GM15510 (cell line): Measurements from ENCODE around the gene IQCE.

Experiments used
- POLR2A ChIP-seq: IDR thresholded peaks from 3 replicates; pipeline ENCODE4 v1.6.1; 2011; ENCODE audit warnings: borderline replicate concordance; ENCODE audit not compliant: insufficient read length; ENCODE audit errors: extremely low read depth

The IQCE gene

DNA sequence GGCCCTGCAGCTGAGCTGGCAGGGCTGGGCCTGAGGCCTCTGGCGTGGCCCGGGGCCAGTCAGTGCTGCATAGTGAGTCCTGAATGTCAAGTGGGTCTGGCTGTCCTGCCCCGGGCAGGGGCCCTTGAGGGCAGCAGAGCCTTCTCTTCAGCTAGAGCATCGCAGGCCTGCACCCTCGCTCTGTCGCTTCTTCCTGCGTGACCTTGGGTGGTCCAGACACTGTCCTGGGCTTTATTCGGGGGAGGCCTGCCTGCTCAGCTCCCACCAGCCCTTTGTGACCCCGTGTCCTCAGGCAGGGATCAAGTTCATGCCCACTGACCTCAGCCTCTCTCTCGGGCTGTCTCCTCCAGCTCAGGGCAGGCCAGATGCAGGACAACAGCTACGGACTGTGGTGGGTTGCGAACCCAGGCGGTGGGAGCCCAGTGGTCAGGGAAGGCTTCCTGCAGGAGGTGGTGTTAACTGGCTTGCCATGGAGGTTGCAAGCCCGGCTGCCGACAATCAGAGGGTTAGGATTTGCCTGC, 76.4 kb downstream of the IQCE start:
- TF ChIP-seq POLR2A = no peak

DNA sequence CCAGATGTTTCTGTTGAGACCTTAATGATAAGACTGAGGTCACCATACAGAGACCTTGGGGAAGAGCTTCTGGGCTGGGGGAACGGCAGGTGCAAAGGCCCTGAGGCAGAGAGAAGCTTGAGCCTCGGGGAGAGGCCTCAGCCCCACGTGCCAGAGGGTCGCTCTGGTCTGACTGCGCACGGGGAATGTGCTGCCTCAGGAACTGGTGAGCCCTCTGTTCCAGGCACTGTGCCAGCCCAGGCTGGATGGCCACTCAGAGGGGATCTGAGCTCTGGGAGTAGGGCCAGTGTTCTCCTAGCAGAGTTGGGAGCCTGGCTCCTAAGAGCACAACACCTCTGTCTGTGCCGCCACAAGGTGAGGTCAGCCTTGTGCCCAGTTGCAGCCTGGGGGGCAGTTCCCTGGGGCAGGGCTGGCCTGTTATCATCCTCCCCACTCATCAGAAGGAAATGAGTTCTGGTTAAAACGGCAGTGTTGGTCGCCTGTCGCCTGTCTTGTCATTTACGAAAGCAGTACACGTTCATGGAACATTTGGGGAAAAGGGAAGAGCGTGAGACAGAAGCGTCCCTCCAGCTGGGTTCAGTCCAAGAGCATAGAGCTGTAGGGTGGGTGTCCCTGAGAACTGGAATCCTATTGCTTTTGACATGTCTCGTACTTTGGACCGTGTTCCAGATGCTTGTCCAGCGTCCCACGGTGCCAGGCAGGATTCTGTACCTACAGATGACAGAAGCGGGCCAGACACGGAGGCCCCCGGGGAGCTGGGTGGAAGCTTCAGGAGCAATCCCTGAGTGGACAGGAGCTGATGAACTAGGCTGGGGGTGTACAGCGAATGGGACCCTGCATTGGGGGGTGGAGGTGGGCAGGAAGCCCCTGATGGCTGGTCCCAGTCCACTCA, 77.3 kb downstream of the IQCE start:
- no peak for TF ChIP-seq POLR2A

- no peak for TF ChIP-seq POLR2A
Observed at GRCh38 chr7:2637066-2637471, 78.3 kb downstream of the IQCE start.

GRCh38 chr7:2637505-2638223, 78.9 kb downstream of the IQCE start:
- TF ChIP-seq POLR2A = no peak

DNA sequence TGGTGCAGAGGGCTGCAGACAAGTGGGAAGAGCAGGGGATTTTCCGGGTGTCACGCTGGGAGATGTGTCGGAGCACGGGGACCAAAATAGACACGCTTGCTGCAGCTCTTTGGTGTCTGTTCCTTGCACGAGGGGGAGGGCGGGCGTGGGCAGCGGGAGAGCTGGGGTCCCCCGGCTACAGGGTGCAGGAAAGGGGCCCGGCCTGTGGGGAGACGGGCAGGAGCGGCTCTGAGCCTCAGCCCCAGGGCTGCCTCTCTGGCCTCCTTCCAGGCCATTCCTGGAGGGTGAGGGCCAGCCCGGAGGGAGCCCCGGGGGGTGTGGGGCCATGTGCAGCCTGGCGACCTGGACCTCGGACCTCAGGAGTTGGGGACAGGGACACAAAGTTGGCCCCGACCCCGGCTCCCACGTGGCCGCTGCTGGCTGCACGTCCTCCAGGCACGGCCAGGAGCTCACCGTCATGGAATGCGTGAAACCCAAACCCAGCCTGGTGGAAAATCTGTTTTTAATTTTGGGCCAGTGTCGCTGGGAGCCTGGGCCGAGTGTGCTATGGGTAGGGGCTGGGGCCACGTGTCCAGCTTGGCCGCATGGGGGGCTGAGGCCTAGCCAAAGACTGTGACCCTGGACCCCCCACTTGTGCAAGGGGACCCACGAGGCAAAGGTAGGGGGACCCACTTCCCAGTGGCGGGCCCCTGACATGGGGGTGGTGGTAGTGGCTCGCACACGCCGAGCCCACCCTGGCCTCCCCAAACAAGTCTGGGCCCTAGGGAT, 79.6 kb downstream of the IQCE start:
- no peak for TF ChIP-seq POLR2A

GRCh38 chr7:2639181-2639681, 80.5 kb downstream of the IQCE start:
- no peak for TF ChIP-seq POLR2A

- no peak for TF ChIP-seq POLR2A
Observed at GRCh38 chr7:2639695-2640481, 81.1 kb downstream of the IQCE start.

GRCh38 chr7:2640482-2640830, 81.7 kb downstream of the IQCE start:
- no peak for TF ChIP-seq POLR2A

DNA sequence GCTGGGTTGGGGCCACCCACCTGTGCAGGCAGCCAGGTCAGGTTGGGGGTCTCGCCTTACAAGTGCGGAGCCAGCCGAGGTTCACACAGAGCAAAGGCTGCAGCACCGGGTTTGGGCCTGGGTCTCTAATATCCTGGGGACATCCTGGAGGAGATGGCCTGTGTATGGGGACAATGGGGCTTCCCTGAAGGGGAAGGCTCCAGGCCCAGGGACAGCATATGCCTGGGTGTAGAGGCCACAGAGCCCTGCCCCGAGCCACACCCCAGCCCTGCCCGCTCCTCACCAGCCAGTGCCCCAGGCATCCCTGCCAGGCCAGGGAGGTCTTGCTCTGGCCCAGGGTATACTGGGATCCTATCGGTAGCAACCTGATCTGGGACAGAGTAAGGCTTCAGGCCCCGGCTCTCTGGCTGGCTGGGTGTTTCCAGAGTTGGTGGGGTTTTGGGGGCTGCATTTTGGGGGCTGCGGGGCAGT, 82.1 kb downstream of the IQCE start:
- no peak for TF ChIP-seq POLR2A

DNA sequence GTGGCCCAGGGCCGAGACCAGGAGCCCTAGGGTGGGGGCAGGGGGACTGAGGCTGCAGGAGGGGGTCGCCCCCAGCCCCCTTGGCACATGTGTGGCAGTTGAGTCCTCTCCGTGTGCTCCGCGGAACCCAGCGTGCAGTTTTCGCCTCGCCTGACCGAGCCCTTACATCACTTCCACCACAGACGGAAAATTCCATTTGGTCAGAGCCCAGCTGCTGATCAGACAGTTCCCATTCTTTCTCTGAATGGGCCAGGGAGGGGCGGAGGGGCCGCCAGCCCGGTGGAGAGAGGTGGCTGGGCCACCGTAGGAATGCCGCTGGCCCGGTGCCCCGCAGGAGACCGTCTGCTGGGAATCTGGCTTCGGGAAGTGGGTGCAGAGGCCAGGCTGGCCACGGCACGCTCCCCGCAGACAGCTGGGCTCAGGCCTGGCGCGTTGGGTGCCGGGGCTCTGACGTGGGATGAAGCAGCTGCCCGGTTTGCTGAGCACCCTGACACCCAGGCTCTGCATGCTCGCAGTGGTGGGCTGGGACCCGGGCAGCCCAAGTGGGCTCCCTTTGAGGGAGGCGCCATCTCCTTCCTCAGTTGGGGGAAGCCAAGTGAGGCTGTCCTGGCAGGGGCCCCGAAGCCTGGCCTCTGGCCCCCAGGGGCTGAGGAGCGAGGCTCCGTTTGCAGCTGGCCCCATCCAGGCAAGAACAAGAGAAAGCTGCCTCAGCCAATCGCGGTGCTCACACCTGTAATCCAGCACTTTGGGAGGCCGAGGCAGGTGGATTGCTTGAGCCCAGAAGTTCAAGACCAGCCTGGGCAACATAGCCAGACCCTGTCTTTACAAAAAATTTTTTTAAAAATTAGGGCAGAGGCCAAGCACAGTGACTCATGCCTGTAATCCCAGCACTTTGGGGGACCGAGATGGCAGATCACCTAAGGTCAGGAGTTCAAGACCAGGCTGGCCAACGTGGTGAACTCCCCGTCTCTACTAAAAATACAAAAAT, 82.9 kb downstream of the IQCE start:
- no peak for TF ChIP-seq POLR2A

GRCh38 chr7:2643386-2644219, 84.8 kb downstream of the IQCE start:
- no peak for TF ChIP-seq POLR2A

GRCh38 chr7:2644220-2644561, 85.4 kb downstream of the IQCE start:
- no peak for TF ChIP-seq POLR2A
